GM12878 (cell line): ENCODE results near the gene PPP1R9B. TPM values are rescaled to one million over a fixed set of nuclear protein-coding genes. Genes with fewer than 3 reads are reported as not detected.

Source experiments
- ATAC-seq: fragments of 200-7000 bp; cut with Tn5 transposase; 3 replicates; pipeline ENCODE4 v1.9.1; 2020; ENCODE audit warnings: mild to moderate bottlenecking, moderate library complexity
- BruUV-seq: library from RNA; stranded (reverse); fragments of 400-500 nt; replicated peaks from 2 replicates; lab custom pipeline; 2021; lab: Mats Ljungman, UMichigan
- CTCF ChIA-PET: fragments of 300-600 bp; sonication (Branson Sonifier 250); formaldehyde crosslinking; extraction: SDS; loops from one replicate; lab custom pipeline; 2021; ENCODE audit warnings: inconsistent platforms; lab: Yijun Ruan, JAX
- POLR2A ChIA-PET: fragments of 350-600 bp; formaldehyde crosslinking; extraction: SDS; loops from one replicate; lab custom pipeline; 2021; ENCODE audit warnings: inconsistent platforms; lab: Charles Lee
- RAD21 ChIA-PET: fragments of 300-600 bp; sonication (Branson Sonifier 250); formaldehyde crosslinking; loops from one replicate; lab custom pipeline; 2023; ENCODE audit warnings: antibody characterized with exemption; ENCODE audit not compliant: unreplicated experiment; lab: Charles Lee
- SMC1A ChIA-PET: fragments of 300-600 bp; sonication (Branson Sonifier 250); formaldehyde crosslinking; loops from one replicate; lab custom pipeline; 2023; ENCODE audit not compliant: unreplicated experiment, uncharacterized antibody; lab: Charles Lee
- DNase-seq: peaks from one replicate; pipeline ENCODE4 v3.0.0-alpha.2; 2011; ENCODE audit warnings: low read depth, low spot score
- FAIRE-seq: peaks from 3 replicates; lab custom pipeline; 2011; peaks lifted over from hg19 to GRCh38; lab: Jason Lieb, UNC
- H2AFZ ChIP-seq: 2 replicates; pipeline ENCODE4 v1.6.0; 2011; ENCODE audit warnings: low read depth, low read length, control low read depth; ENCODE audit not compliant: control insufficient read depth
- H3K27ac ChIP-seq: 2 replicates; pipeline ENCODE4 v1.5.1; 2011; ENCODE audit warnings: control low read depth; ENCODE audit not compliant: control insufficient read depth, insufficient read depth
- H3K27me3 ChIP-seq, 2 experiments: replicated peaks in 1 of 2; 2 replicates each; pipeline versions ENCODE4 v1.6.0 to v1.6.1; 2011; ENCODE audit warnings: low read length in 1 of 2; ENCODE audit not compliant: control insufficient read depth in 2 of 2, insufficient read depth in 2 of 2
- H3K36me3 ChIP-seq, 2 experiments: 2 replicates each; pipeline ENCODE4 v1.5.1; 2011; ENCODE audit warnings: low read length in 1 of 2; ENCODE audit not compliant: control insufficient read depth in 2 of 2, insufficient read depth in 2 of 2
- H3K4me1 ChIP-seq: 2 replicates; pipeline ENCODE4 v1.6.1; 2011; ENCODE audit warnings: mild to moderate bottlenecking, low read length, moderate library complexity, mixed read lengths; ENCODE audit not compliant: control insufficient read depth, insufficient read depth
- H3K4me2 ChIP-seq: 2 replicates; pipeline ENCODE4 v1.6.0; 2011; ENCODE audit warnings: control low read depth; ENCODE audit not compliant: control insufficient read depth, insufficient read depth
- H3K4me3 ChIP-seq: fragments of 200-600 bp; sonication (generic); 2 replicates; pipeline ENCODE4 v1.5.1; 2016
- H3K79me2 ChIP-seq: 2 replicates; pipeline ENCODE4 v1.6.0; 2011; ENCODE audit warnings: low read length; ENCODE audit not compliant: control insufficient read depth, insufficient read depth
- H3K9ac ChIP-seq: 2 replicates; pipeline ENCODE4 v1.8.0; 2011; ENCODE audit warnings: low read length, control low read depth, mixed read lengths; ENCODE audit not compliant: control insufficient read depth, insufficient read depth
- H3K9me3 ChIP-seq: replicated peaks from 3 replicates; pipeline ENCODE4 v1.5.1; 2011; ENCODE audit warnings: mild to moderate bottlenecking, low read length; ENCODE audit not compliant: control insufficient read depth, insufficient read depth
- H4K20me1 ChIP-seq: 2 replicates; pipeline ENCODE4 v1.6.0; 2011; ENCODE audit not compliant: control insufficient read depth, insufficient read depth
- BCLAF1 ChIP-seq: fragments of 450-650 bp; IDR thresholded peaks from 2 replicates; pipeline ENCODE4 v1.6.1; 2017; ENCODE audit warnings: antibody characterized with exemption, mild to moderate bottlenecking, moderate library complexity
- CBFB ChIP-seq: IDR thresholded peaks from 2 replicates; pipeline ENCODE4 v1.6.1; 2016; ENCODE audit warnings: antibody characterized with exemption, low read depth
- EZH2 ChIP-seq: IDR thresholded peaks from 2 replicates; pipeline ENCODE4 v1.6.1; 2012; ENCODE audit warnings: low read depth, mild to moderate bottlenecking, control low read depth, inconsistent platforms, low read length, borderline replicate concordance; ENCODE audit not compliant: control insufficient read depth
- HDGF ChIP-seq: fragments of 450-650 bp; IDR thresholded peaks from 2 replicates; pipeline ENCODE4 v1.6.1; 2016; ENCODE audit warnings: antibody characterized with exemption
- JUND ChIP-seq: IDR thresholded peaks from 2 replicates; pipeline ENCODE4 v1.6.1; 2012; ENCODE audit warnings: low read depth, mild to moderate bottlenecking, low read length, improper control_type of control experiment, moderate library complexity
- KDM1A ChIP-seq: fragments of 200-600 bp; sonication (generic); IDR thresholded peaks from 2 replicates; pipeline ENCODE4 v1.6.1; 2016; ENCODE audit warnings: borderline replicate concordance
- KLF5 ChIP-seq: fragments of 450-650 bp; IDR thresholded peaks from 2 replicates; pipeline ENCODE4 v1.6.1; 2014; ENCODE audit warnings: mild to moderate bottlenecking; ENCODE audit not compliant: partially characterized antibody
- MAX ChIP-seq: IDR thresholded peaks from 2 replicates; pipeline ENCODE4 v1.6.1; 2012; ENCODE audit warnings: low read depth, low read length, improper control_type of control experiment
- MEF2B ChIP-seq: fragments of 450-650 bp; IDR thresholded peaks from 2 replicates; pipeline ENCODE4 v1.6.1; 2018; ENCODE audit warnings: mild to moderate bottlenecking, moderate library complexity; ENCODE audit not compliant: partially characterized antibody, poor library complexity, severe bottlenecking
- MYB ChIP-seq: fragments of 150-350 bp; IDR thresholded peaks from 2 replicates; pipeline ENCODE4 v1.6.1; 2014; ENCODE audit warnings: mild to moderate bottlenecking, low read depth, low read length, borderline replicate concordance
- NBN ChIP-seq: fragments of 450-650 bp; IDR thresholded peaks from 2 replicates; pipeline ENCODE4 v1.6.1; 2016
- NRF1 ChIP-seq: conservative IDR thresholded peaks from 2 replicates; pipeline ENCODE4 v1.6.1; 2011; ENCODE audit warnings: mild to moderate bottlenecking, low read depth, low read length, improper control_type of control experiment
- RELA ChIP-seq: fragments of 450-650 bp; IDR thresholded peaks from 2 replicates; pipeline ENCODE4 v1.8.0; 2014; ENCODE audit warnings: borderline replicate concordance; ENCODE audit not compliant: partially characterized antibody
- SP1 ChIP-seq: IDR thresholded peaks from one replicate; pipeline ENCODE4 v1.6.1; 2011; ENCODE audit warnings: low read depth, low read length
- SPI1 ChIP-seq: IDR thresholded peaks from 2 replicates; pipeline ENCODE4 v1.6.1; 2011; ENCODE audit warnings: low read depth, mild to moderate bottlenecking, low read length, moderate library complexity, borderline replicate concordance; ENCODE audit not compliant: insufficient read depth
- WGBS: methylation state at CpG from one replicate; pipeline ENCODE4 v1.1.6; 2016; ENCODE audit warnings: low lambda C conversion rate; ENCODE audit not compliant: insufficient replicate concordance, insufficient coverage; ENCODE audit errors: missing lambda C conversion rate; 5-methylcytosine and 5-hydroxymethylcytosine counted together
- in situ Hi-C: fragments of 300-500 bp; cut with MboI; formaldehyde crosslinking; loops from 9 replicates; pipeline ENCODE4 v1.14.3; 2018; ENCODE audit warnings: mixed read lengths
- intact Hi-C: fragments of 100-400 bp; cut with micrococcal nuclease; formaldehyde crosslinking; loops from one replicate; pipeline ENCODE4 v1.14.2; 2022; ENCODE audit not compliant: unreplicated experiment
- polyA plus RNA-seq, 11 experiments: library from polyadenylated mRNA; depleted of rRNA in 4 of 11; unstranded in 6 of 11; stranded (reverse) in 5 of 11; fragments of >200 nt; fragmentation: Nextera tagmentation in 4 of 11; fragmentation: Illumina TruSeq in 1 of 11; extraction: Ambion mirVana in 4 of 11; extraction: Trizol in 1 of 11; gene quantifications; 1 replicate in 1 of 11; 2 replicates in 10 of 11; pipeline versions ENCODE4 v1.2.1 to v1.2.3, GENCODE V29; 2011 to 2016; ENCODE audit warnings: inconsistent platforms in 2 of 11, missing spikeins in 2 of 11, low read depth in 1 of 11
- total RNA-seq, 4 experiments: library from RNA; depleted of rRNA in 3 of 4; stranded (reverse); fragments of >200 nt in 3 of 4; fragmentation: Illumina TruSeq in 1 of 4; extraction: Trizol in 1 of 4; gene quantifications; 2 replicates each; pipeline versions ENCODE4 v1.2.1 to v1.2.3, GENCODE V29; 2013 to 2021
- TF ChIP-seq, protein P1 (sequence below): IDR thresholded peaks from 2 replicates; pipeline ENCODE4 v1.6.1; 2011; ENCODE audit warnings: mild to moderate bottlenecking, low read depth, low read length, moderate library complexity; ENCODE audit not compliant: insufficient replicate concordance
- TF ChIP-seq, protein P2 (sequence below): IDR thresholded peaks from 2 replicates; pipeline ENCODE4 v1.6.1; 2011; ENCODE audit warnings: low read depth, mild to moderate bottlenecking, low read length, moderate library complexity, borderline replicate concordance; ENCODE audit errors: extremely low read depth

Gene PPP1R9B
- total and polyA plus RNA-seq, 10 of the 15 experiments (the other 5 are each of a cell fraction or from before 2014, with no cell fraction given): 0.20 to 107 (median 37.5) TPM

DNA sequence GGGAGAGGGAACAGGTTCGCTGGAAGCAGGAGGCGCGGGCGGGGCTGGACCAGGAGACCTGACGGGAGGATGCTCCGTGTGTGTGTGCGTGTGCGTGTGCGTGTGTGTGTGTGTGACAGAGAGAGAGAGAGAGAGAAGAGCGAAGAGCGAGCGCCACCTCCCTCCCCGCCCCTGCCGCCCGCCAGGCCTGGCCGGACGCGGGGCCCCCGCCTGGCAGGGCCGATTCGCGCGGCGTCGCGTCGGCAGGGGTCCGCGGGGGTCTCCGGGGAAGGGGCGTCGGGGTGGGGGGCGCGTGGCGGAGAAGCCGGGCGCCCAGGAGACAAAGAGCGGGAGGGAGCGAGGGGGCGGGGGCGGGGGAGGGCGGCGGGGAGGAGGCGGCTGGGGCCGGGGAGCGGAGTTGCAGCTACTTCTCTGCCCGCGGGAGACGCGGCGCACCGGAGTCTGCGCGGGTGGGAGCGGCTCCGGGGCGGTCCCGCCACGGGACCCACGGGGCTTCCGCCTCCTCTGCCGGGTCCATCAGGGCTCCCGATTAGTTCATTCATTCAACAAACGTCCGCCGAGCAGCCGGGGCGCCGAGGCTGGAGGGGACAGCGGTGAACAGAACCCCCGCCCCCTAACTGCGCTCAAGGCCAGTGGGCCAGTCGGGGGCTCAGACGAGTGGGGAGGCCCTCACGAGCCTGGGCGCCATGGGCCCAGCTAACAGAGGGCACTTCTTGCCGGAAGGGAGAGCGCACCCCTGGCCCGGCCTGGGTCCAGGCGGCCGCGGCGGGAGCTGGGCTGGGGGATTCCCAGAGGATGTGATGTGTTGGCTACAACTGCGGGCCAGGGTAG, 20.5 kb downstream of the PPP1R9B start, which contains the start of gene SAMD14:
TSS of gene SAMD14 (minus strand) at position 433 of the 831 bp plus-strand sequence. CDS start 5,201 bp downstream, outside the sequence.
- WGBS: 1% methylated on average over 17 of the region's 84 CpGs
- no peaks in the 10 kb centered on the region for H3K9me3 ChIP-seq
- peak within 1 kb of the TSS; percentile 54 for H2AFZ ChIP-seq
- H3K4me2 ChIP-seq: peak within 1 kb of the TSS; percentile 86
- peaks cover 4 to 10% of the 10 kb centered on the region in 2 experiments for H3K27me3 ChIP-seq
- no peaks in the 10 kb centered on the region for H3K79me2 ChIP-seq
- intact Hi-C loops (no loop called here), in situ Hi-C loops (no loop called here)
- H3K27ac ChIP-seq: no peak within 1 kb of the TSS
- peaks cover 4 to 10% of the 10 kb centered on the region in 2 experiments; a peak in 3 of 4 replicates for H3K36me3 ChIP-seq
- H3K9ac ChIP-seq: no peak within 1 kb of the TSS
- peaks cover 6% of the 10 kb centered on the region; the same call in 1 of the 2 replicates for H3K4me1 ChIP-seq
- SMC1A ChIA-PET: interaction anchor here (0.9 to 1.4 kb wide), 3 partner anchors 9 to 22 kb away, joined by 3 to 4 read pairs (median 3); no protein-coding TSS in a partner anchor
- H4K20me1 ChIP-seq: no peaks in the 10 kb centered on the region; the same call in 1 of the 2 replicates
- RAD21 ChIA-PET: interaction anchor here (0.7 to 1.8 kb wide), 7 partner anchors 11 to 82 kb away, joined by 3 to 6 read pairs (median 3); no protein-coding TSS in a partner anchor
- CTCF ChIA-PET: interaction anchor here (0.7 to 3.1 kb wide), 9 partner anchors 9 to 144 kb away, joined by 3 to 21 read pairs (median 8); partner anchors contain the start of genes PDK2 and TMEM92
- H3K4me3 ChIP-seq: peak within 1 kb of the TSS; percentile 62; the same call in 1 of the 2 replicates
- FAIRE-seq: no peak
- no TSS peak for BruUV-seq
- POLR2A ChIA-PET: interaction anchor here (0.5 to 1.1 kb wide), 3 partner anchors 23 to 51 kb away, joined by 3 to 4 read pairs (median 4); no protein-coding TSS in a partner anchor
- peak; percentile 82 for ATAC-seq
- no peak for DNase-seq
- TF ChIP-seq RELA: no peak
- no peak for TF ChIP-seq KLF5
- no peak for TF ChIP-seq MAX
- TF ChIP-seq, protein P1, sequence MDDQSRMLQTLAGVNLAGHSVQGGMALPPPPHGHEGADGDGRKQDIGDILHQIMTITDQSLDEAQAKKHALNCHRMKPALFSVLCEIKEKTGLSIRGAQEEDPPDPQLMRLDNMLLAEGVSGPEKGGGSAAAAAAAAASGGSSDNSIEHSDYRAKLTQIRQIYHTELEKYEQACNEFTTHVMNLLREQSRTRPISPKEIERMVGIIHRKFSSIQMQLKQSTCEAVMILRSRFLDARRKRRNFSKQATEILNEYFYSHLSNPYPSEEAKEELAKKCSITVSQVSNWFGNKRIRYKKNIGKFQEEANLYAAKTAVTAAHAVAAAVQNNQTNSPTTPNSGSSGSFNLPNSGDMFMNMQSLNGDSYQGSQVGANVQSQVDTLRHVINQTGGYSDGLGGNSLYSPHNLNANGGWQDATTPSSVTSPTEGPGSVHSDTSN: no peak
- TF ChIP-seq MEF2B: no peak
- TF ChIP-seq JUND: no peak
- no peak for TF ChIP-seq MYB
- no peak for TF ChIP-seq SP1
- no peak for TF ChIP-seq HDGF
- no peak for TF ChIP-seq KDM1A
- no peak for TF ChIP-seq EZH2
- TF ChIP-seq, protein P2, sequence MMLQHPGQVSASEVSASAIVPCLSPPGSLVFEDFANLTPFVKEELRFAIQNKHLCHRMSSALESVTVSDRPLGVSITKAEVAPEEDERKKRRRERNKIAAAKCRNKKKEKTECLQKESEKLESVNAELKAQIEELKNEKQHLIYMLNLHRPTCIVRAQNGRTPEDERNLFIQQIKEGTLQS: no peak
- no peak for TF ChIP-seq NBN
- no peak for TF ChIP-seq CBFB
- TF ChIP-seq NRF1: 0 out of 2 replicates have a peak, but pooled peaks have one; percentile 26
- no peak for TF ChIP-seq BCLAF1
- TF ChIP-seq SPI1: no peak
